ENCODE measurements around the gene NLGN4Y.

Gene NLGN4Y

DNA sequence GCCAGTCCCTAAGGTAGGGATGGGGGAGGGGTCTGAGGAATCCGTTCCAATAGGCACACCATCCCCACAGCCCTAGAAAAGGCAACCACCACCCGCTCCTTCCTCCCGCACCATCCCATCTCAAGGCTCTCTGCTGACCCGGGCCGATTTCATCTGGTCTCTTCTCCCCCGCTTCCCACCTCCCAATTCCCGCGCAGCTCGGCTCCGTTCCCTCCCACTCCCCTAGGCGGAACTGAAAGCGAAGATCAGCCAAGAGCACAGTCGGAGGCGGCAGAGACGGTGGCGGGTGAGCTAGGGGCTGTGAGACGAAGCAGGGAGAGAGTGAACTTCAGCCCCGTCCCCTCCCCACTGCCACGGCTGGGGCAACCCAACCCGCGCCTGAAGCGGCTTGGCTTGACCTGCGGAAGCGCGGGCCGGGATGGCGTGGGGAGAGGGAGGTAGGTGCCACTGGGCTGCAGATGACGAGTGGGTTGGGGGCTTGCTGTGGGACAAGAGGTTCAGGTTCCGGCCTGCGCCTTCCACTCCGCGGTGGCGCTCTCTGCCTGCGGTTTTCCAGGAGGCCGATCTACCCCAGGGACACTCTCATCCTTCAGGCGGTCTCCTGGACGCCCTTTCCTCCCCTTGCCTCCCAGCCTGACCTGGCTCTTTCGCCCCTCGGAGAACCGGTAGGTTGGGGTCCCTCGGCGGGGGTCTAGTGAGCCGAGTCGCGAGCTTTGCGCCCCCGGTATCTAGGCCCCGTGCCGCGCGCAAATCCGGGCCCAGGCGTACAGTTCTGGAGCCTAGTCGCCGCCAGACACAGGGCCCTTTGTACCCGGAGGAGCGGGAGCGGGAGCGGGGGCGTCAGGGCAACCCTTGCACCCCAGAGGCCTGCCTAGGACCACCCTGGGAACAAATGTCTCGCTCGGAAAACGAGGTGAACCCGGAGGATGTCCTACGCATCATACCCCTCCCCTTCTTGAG lies at the start of gene NLGN4Y:
Gene NLGN4Y (plus strand): TSS at position 258 of the 960 bp plus-strand sequence. CDS start 97,591 bp downstream, outside the sequence.
- DNase-seq (ENCODE audit: low read depth in 2 of 2), result no peak

- DNase-seq (ENCODE audit: low read depth in 2 of 2), result no peak
These were observed 38.4 kb upstream of the NLGN4Y start for GRCh38 chrY:14485935-14486334.

- no peak for DNase-seq (ENCODE audit: low read depth in 2 of 2)
These were observed 34.1 kb upstream of the NLGN4Y start for GRCh38 chrY:14490226-14490625.

- DNase-seq (ENCODE audit: low read depth in 2 of 2), result no peak
These were observed 26.3 kb upstream of the NLGN4Y start for GRCh38 chrY:14498071-14498470.

- no peak for DNase-seq (ENCODE audit: low read depth in 2 of 2)
These were observed 19.7 kb upstream of the NLGN4Y start for GRCh38 chrY:14504592-14504991.

DNA sequence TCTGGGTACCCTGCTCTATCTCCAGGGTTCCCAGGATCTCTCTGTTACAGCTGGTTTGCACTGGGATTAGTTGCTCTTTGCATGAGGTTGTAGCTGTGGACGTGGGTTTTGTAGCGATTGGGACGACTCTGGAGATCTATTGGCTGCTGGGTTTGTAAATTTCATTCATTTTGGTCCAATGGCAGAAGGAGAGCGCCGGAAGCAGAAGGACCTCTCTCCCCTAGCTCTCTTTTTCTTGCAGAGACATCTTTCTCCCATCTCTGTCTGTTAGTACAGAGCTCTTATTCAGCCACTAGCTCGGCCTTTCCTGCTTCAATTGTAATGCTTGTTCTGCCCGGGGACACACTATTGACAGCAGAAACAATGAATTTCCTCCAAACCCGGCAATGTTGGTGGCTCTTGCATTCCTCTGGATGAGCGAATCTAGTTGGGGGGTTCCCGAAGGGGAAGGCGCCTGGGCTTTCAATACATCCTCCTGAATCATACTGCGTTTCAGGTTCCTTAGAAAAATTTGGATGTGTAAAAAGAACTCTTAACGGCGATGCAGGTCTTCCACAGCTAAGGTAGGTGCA lies 1.9 kb upstream of the NLGN4Y start:
- DNase-seq (ENCODE audit: low read depth in 2 of 2), result no peak

GRCh38 chrY:14523491-14524271 lies 648 bp upstream of the NLGN4Y start:
- no peak for DNase-seq (ENCODE audit: low read depth in 2 of 2)

GRCh38 chrY:14525315-14525714 lies 986 bp downstream of the NLGN4Y start:
- DNase-seq (ENCODE audit: low read depth in 2 of 2), result no peak

DNA sequence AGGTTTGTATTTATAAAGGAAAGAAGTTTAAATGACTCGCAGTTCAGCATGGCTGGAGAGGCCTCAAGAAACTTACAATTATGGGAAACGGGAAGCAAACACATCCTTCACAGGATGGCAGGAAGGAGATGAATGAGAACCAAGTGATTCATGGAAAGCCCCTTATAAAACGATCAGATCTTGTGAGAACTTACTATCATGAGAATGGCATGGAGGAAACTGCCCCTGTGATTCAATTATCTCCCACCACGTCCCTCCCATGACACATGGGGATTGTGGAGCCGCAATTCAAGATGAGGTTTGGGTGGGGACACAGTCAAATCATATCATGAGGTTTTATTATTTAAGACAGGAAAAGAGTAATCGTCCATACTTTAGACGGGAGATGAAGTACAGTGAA lies 4.0 kb downstream of the NLGN4Y start:
- no peak for DNase-seq (ENCODE audit: low read depth in 2 of 2)

- no peak for DNase-seq (ENCODE audit: low read depth in 2 of 2)
These were observed 12.4 kb downstream of the NLGN4Y start for GRCh38 chrY:14536703-14537102.

DNA sequence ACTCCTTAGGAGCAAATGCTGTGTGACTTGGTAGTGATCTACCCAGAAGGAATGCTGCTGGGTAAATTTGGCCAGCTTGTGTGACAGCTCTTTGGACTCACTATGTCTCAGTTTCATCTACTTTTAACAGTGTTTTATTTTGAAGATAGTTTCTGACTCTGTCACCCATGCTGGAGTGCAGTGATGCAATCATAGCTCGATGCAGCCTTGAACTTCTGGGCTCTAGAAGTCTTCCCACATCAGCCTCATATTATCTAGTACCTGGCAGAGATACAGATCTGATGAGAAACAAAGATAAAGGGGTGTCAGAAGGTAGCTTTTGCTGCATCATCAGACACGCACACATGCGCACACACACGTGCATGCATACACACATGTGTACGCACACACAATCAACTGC lies 19.2 kb downstream of the NLGN4Y start:
- DNase-seq (ENCODE audit: low read depth in 2 of 2), result no peak

DNA sequence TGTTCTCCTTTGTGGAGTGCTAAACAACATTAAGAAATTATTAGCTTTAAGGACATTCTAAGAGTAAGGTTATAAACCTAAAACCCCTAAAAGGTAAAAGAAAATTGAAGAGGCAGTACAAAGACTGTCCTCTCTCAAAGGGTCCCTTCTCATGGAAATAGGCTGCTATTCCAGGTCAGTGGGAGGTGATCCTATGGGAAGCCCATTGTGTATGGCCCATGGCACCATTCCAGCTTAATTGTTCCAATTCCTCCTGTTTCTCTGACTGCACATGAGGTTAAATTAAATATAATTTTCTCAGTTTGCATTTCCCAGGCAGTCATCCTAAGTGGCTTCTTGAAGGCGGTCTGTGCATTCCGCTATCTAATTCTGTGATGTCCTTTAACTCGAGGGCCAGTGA lies 57.0 kb downstream of the NLGN4Y start:
- DNase-seq (ENCODE audit: low read depth in 2 of 2), result no peak

- DNase-seq (ENCODE audit: low read depth in 2 of 2), result no peak
These were observed 62.4 kb downstream of the NLGN4Y start for GRCh38 chrY:14586725-14587124.

DNA sequence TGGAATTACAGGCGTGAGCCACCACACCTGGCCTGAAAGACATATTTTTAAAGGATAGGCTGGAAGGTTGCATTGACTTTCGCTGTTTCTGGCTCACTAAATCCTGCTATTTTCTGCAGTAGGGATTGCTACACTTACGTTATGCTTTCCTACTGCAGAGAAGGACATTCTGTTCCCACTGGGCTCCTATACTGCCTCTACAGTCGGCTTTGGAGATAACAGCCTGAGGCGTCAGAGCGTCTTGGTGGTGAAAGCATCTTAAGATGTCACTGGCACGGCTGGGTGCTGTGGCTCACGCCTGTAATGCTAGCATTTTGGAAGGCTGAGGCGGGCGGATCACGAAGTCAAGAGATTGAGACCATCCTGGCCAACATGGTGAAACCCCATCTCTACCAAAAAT lies 77.0 kb downstream of the NLGN4Y start:
- DNase-seq (ENCODE audit: low read depth in 2 of 2), result no peak

DNA sequence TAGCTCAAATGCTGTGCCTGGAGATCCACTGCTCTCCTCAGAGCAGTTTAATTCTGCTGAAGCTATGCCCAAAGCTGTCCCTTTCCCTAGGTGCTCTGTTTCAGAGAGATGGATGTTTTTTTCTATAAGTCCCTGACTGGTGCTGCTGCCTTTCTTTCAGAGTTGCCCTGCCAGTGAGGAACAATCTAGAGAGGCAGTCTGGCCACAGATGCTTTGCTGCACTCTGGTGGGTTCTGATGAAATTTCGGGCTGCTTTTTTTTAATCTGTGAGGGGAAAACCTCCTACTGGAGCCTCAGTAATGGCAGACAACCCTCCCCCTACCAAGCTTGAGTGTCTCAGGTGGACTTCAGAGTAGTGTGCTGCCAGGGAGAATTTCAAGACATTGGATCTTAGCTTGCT lies 93.3 kb downstream of the NLGN4Y start:
- DNase-seq (ENCODE audit: low read depth in 2 of 2), result no peak

- DNase-seq (ENCODE audit: low read depth in 2 of 2), result no peak
These were observed 94.2 kb downstream of the NLGN4Y start for GRCh38 chrY:14618513-14618912.

GRCh38 chrY:14628208-14628607 lies 103.9 kb downstream of the NLGN4Y start:
- no peak for DNase-seq (ENCODE audit: low read depth in 2 of 2)

DNA sequence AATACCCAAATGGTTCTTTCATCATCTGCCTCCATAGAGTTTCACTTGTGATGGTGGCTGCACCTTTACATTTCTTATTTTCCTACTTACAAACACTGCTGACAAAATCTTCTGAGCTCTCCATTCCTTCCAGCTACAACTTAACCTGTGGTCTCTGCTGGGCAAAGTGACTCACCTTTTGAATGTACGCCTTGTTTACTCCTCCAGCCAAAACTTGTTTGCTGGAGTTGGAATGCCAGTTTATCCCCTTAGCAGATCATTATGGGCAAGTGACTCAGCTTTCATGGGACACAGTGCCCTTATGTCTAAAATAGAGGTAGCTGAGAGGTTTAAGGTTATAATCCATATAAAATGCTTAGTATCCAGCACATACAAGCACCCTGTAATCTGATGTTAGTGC lies 107.3 kb downstream of the NLGN4Y start:
- DNase-seq (ENCODE audit: low read depth in 2 of 2), result no peak

GRCh38 chrY:14633718-14634117 lies 109.4 kb downstream of the NLGN4Y start:
- no peak for DNase-seq (ENCODE audit: low read depth in 2 of 2)

DNA sequence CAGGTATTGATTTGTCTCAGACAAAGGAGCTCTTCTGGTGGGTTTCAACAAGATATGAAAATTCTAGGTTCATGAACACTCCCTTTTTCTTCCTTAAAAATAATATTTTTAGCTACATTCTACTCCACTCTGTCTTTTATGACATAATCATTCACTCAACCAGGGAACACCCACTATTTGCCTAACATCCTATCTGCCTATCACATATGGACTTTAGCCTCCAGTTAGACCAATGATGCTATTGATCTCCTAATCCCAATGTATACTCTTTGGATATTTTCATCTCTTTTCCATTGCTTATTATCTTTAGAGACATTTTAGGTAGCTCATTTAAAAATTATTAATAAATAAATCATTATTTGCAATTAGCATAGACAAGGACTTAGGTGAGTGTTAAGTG lies 110.6 kb downstream of the NLGN4Y start:
- no peak for DNase-seq (ENCODE audit: low read depth in 2 of 2)

GRCh38 chrY:14637551-14637950 lies 113.2 kb downstream of the NLGN4Y start:
- DNase-seq (ENCODE audit: low read depth in 2 of 2), result no peak

- no peak for DNase-seq (ENCODE audit: low read depth in 2 of 2)
These were observed 117.5 kb downstream of the NLGN4Y start for GRCh38 chrY:14641853-14642252.

Measured in stimulated activated CD4-positive, alpha-beta T cell treated with anti-CD3 and anti-CD28 coated beads, Interleukin-15, amount 100 ng/mL, for 48 hours (primary cell).